CD14-positive monocyte (primary cell): ENCODE results near the gene A4GALT. TPM values are rescaled to one million over a fixed set of nuclear protein-coding genes. Genes with fewer than 3 reads are reported as not detected.

Experiments used
- DNase-seq, 3 donors: peaks; one replicate each; pipeline ENCODE4 v3.0.0-alpha.2; 2011 to 2022
- H2AFZ ChIP-seq: 2 replicates; pipeline ENCODE4 v1.6.0; 2012; ENCODE audit warnings: mild to moderate bottlenecking, low read depth, low read length, inconsistent platforms; ENCODE audit not compliant: insufficient read depth, poor library complexity, severe bottlenecking
- H3K27ac ChIP-seq, 2 donors: 1 replicate in 1 of 2; 2 replicates in 1 of 2; pipeline ENCODE4 v1.5.1; 2012 to 2013; ENCODE audit warnings: low read length in 2 of 2, control low read depth in 1 of 2, inconsistent platforms in 1 of 2, low read depth in 1 of 2, mild to moderate bottlenecking in 1 of 2
- H3K27me3 ChIP-seq, 2 donors: one replicate each; pipeline versions ENCODE4 v1.6.0 to v1.6.1; 2011 to 2013; ENCODE audit warnings: low read length in 2 of 2; ENCODE audit not compliant: control insufficient read depth in 2 of 2, insufficient read depth in 2 of 2
- H3K36me3 ChIP-seq, 2 donors: replicated peaks in 1 of 2; 1 replicate in 1 of 2; 2 replicates in 1 of 2; pipeline versions ENCODE4 v1.5.1 to v1.6.1; 2012 to 2013; ENCODE audit warnings: low read length in 2 of 2, control low read depth in 1 of 2, inconsistent platforms in 1 of 2, mild to moderate bottlenecking in 1 of 2; ENCODE audit not compliant: insufficient read depth in 2 of 2, control insufficient read depth in 1 of 2
- H3K4me1 ChIP-seq, 2 donors: 1 replicate in 1 of 2; 2 replicates in 1 of 2; pipeline versions ENCODE4 v1.5.1 to v1.6.1; 2012 to 2013; ENCODE audit warnings: low read length in 2 of 2, control low read depth in 1 of 2, inconsistent platforms in 1 of 2, mild to moderate bottlenecking in 1 of 2, moderate library complexity in 1 of 2; ENCODE audit not compliant: insufficient read depth in 2 of 2, control insufficient read depth in 1 of 2
- H3K4me2 ChIP-seq: replicated peaks from 2 replicates; pipeline ENCODE3; 2012; ENCODE audit warnings: low read length, moderate library complexity, mild to moderate bottlenecking; ENCODE audit not compliant: poor library complexity, severe bottlenecking; ENCODE audit errors: extremely low read depth
- H3K4me3 ChIP-seq, 3 experiments: fragments of 200-600 bp in 1 of 3; sonication (generic) in 1 of 3; replicated peaks in 1 of 3; 1 replicate in 2 of 3; 2 replicates in 1 of 3; pipeline ENCODE4 v1.5.1; 2011 to 2013; ENCODE audit warnings: low read length in 3 of 3, mild to moderate bottlenecking in 3 of 3, control low read depth in 2 of 3, low read depth in 2 of 3, inconsistent platforms in 1 of 3, moderate library complexity in 1 of 3
- H3K79me2 ChIP-seq: 2 replicates; pipeline ENCODE4 v1.6.0; 2012; ENCODE audit warnings: mild to moderate bottlenecking, control low read depth, inconsistent platforms, low read length, moderate library complexity; ENCODE audit not compliant: insufficient read depth
- H3K9ac ChIP-seq: 2 replicates; pipeline ENCODE4 v1.6.0; 2017; ENCODE audit warnings: low read length, mild to moderate bottlenecking; ENCODE audit not compliant: insufficient read depth, poor library complexity, severe bottlenecking
- H3K9me3 ChIP-seq, 2 donors: replicated peaks in 1 of 2; 1 replicate in 1 of 2; 2 replicates in 1 of 2; pipeline versions ENCODE4 v1.5.1 to v1.6.1; 2012 to 2013; ENCODE audit warnings: low read length in 2 of 2, control low read depth in 1 of 2; ENCODE audit not compliant: control insufficient read depth in 1 of 2, insufficient read depth in 1 of 2
- H4K20me1 ChIP-seq: 2 replicates; pipeline ENCODE4 v1.6.0; 2012; ENCODE audit warnings: mild to moderate bottlenecking, low read length, control low read depth, moderate library complexity; ENCODE audit not compliant: insufficient read depth
- H3K27ac Mint-ChIP-seq, 7 donors: one replicate each; pipeline ENCODE4 v1.8.0; 2020; ENCODE audit warnings: mild to moderate bottlenecking in 7 of 7, mixed read lengths in 7 of 7, moderate library complexity in 6 of 7, inconsistent platforms in 2 of 7
- H3K27me3 Mint-ChIP-seq, 3 donors: one replicate each; pipeline ENCODE4 v1.8.0; 2021 to 2022; ENCODE audit warnings: low read depth in 3 of 3, mild to moderate bottlenecking in 3 of 3, mixed read lengths in 3 of 3, moderate library complexity in 3 of 3, inconsistent platforms in 1 of 3
- H3K36me3 Mint-ChIP-seq, 2 donors: one replicate each; pipeline ENCODE4 v1.8.0; 2020; ENCODE audit warnings: mixed read lengths in 2 of 2, inconsistent platforms in 1 of 2, mild to moderate bottlenecking in 1 of 2
- H3K4me1 Mint-ChIP-seq: one replicate; pipeline ENCODE4 v1.8.0; 2020; ENCODE audit warnings: mild to moderate bottlenecking, mixed read lengths
- H3K4me3 Mint-ChIP-seq, 2 donors: one replicate each; pipeline ENCODE4 v1.8.0; 2020; ENCODE audit warnings: mild to moderate bottlenecking in 2 of 2, mixed read lengths in 2 of 2, moderate library complexity in 1 of 2
- H3K9me3 Mint-ChIP-seq, 7 donors: one replicate each; pipeline ENCODE4 v1.8.0; 2020 to 2022; ENCODE audit warnings: mixed read lengths in 7 of 7, mild to moderate bottlenecking in 6 of 7, moderate library complexity in 6 of 7, inconsistent platforms in 2 of 7
- WGBS: methylation state at CpG from one replicate; pipeline ENCODE4 v1.1.5; 2013; ENCODE audit warnings: missing lambda C conversion rate; ENCODE audit not compliant: insufficient coverage; 5-methylcytosine and 5-hydroxymethylcytosine counted together
- intact Hi-C, 2 donors: fragments of 100-400 bp; cut with micrococcal nuclease; formaldehyde crosslinking; loops; one replicate each; pipeline versions ENCODE4 v1.15.0 to v1.15.1; 2023
- polyA plus RNA-seq, 3 donors: library from polyadenylated mRNA; depleted of rRNA in 1 of 3; unstranded in 2 of 3; stranded (reverse) in 1 of 3; fragments of 300-500 nt in 2 of 3; fragments of >200 nt in 1 of 3; fragmentation: Illumina TruSeq in 2 of 3; gene quantifications; 1 replicate in 2 of 3; 2 replicates in 1 of 3; pipeline ENCODE4 v1.2.3, GENCODE V29; 2012 to 2021
- TF ChIP-seq, protein P1 (sequence below): fragments of 200-600 bp; IDR thresholded peaks from one replicate; pipeline ENCODE4 v1.8.0; 2022; ENCODE audit warnings: antibody characterized with exemption, mild to moderate bottlenecking

A4GALT gene
- polyA plus RNA-seq, 3 donors = not detected

GRCh38 chr22:42643634-42644421, 76.8 kb downstream of the A4GALT start:
- peak in 1 of 3 donors; percentile 2 for DNase-seq
- Histone ChIP-seq H3K27me3 (no peaks in the 10 kb centered on the region), H3K9ac (no peak overlapping the region), H4K20me1 (peaks cover 84% of the 10 kb centered on the region), H3K4me3 (no peak overlapping the region), H3K4me2 (no peak overlapping the region), H3K9me3 (no peaks in the 10 kb centered on the region), H3K36me3 (no peaks in the 10 kb centered on the region), H3K27ac (peak overlapping the region in 1 of 2 donors; percentile 65), H3K4me1 (peaks cover 39 to 63% of the 10 kb centered on the region in 2 donors), H3K79me2 (peaks cover 89% of the 10 kb centered on the region), H2AFZ (no peak overlapping the region)
- intact Hi-C loops = no loop called here
- TF ChIP-seq, protein P1, sequence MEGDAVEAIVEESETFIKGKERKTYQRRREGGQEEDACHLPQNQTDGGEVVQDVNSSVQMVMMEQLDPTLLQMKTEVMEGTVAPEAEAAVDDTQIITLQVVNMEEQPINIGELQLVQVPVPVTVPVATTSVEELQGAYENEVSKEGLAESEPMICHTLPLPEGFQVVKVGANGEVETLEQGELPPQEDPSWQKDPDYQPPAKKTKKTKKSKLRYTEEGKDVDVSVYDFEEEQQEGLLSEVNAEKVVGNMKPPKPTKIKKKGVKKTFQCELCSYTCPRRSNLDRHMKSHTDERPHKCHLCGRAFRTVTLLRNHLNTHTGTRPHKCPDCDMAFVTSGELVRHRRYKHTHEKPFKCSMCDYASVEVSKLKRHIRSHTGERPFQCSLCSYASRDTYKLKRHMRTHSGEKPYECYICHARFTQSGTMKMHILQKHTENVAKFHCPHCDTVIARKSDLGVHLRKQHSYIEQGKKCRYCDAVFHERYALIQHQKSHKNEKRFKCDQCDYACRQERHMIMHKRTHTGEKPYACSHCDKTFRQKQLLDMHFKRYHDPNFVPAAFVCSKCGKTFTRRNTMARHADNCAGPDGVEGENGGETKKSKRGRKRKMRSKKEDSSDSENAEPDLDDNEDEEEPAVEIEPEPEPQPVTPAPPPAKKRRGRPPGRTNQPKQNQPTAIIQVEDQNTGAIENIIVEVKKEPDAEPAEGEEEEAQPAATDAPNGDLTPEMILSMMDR = no peak
- Mint-ChIP-seq H3K36me3 (peaks cover 8 to 17% of the 10 kb centered on the region in 2 donors), H3K27ac (peak overlapping the region in 2 of 7 donors; percentile 53 to 54), H3K4me1 (peaks cover 61% of the 10 kb centered on the region), H3K9me3 (no peaks in the 10 kb centered on the region), H3K4me3 (no peak overlapping the region), H3K27me3 (peaks cover 0 to 4% (median 0%) of the 10 kb centered on the region in 3 donors)
- WGBS = 95% methylated on average over 8 of the region's 14 CpGs

GRCh38 chr22:42642806-42643633, 77.7 kb downstream of the A4GALT start:
- Histone ChIP-seq H3K9ac (no peak overlapping the region), H3K4me1 (peaks cover 32 to 55% of the 10 kb centered on the region in 2 donors), H3K9me3 (no peaks in the 10 kb centered on the region), H3K79me2 (peaks cover 80% of the 10 kb centered on the region), H3K27me3 (no peaks in the 10 kb centered on the region), H3K27ac (peak overlapping the region; percentile 28 to 65), H3K4me2 (no peak overlapping the region), H4K20me1 (peaks cover 75% of the 10 kb centered on the region), H2AFZ (no peak overlapping the region), H3K4me3 (no peak overlapping the region), H3K36me3 (no peaks in the 10 kb centered on the region)
- no peaks in the 10 kb centered on the region for H3K9me3 Mint-ChIP-seq
- DNase-seq = peak in 2 of 3 donors; percentile 16 to 23
- H3K27me3 Mint-ChIP-seq = peaks cover 0 to 4% (median 0%) of the 10 kb centered on the region in 3 donors
- TF ChIP-seq, protein P1 = no peak
- intact Hi-C loops = no loop called here
- WGBS = 66% methylated on average over 7 of the region's 12 CpGs
- peaks cover 8 to 17% of the 10 kb centered on the region in 2 donors for H3K36me3 Mint-ChIP-seq
- peak overlapping the region; percentile 35 to 78 (median 63) for H3K27ac Mint-ChIP-seq
- H3K4me3 Mint-ChIP-seq = no peak overlapping the region
- peaks cover 53% of the 10 kb centered on the region for H3K4me1 Mint-ChIP-seq
